ENCODE data around the gene FAIM. TPM values are rescaled to one million over a fixed set of nuclear protein-coding genes. Genes with fewer than 3 reads are reported as not detected.
"Not testable (repeated sequence)": the region's sequence is repeated elsewhere in the genome, so short reads cannot be mapped to it uniquely, and the experiment has no call there.

FAIM gene, protein sequence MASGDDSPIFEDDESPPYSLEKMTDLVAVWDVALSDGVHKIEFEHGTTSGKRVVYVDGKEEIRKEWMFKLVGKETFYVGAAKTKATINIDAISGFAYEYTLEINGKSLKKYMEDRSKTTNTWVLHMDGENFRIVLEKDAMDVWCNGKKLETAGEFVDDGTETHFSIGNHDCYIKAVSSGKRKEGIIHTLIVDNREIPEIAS
- 11.2 and 28.8 TPM in 2 replicates for total RNA-seq (2014; rRNA removed; shearing (Covaris generic); ENCODE audit: low replicate concordance)

DNA sequence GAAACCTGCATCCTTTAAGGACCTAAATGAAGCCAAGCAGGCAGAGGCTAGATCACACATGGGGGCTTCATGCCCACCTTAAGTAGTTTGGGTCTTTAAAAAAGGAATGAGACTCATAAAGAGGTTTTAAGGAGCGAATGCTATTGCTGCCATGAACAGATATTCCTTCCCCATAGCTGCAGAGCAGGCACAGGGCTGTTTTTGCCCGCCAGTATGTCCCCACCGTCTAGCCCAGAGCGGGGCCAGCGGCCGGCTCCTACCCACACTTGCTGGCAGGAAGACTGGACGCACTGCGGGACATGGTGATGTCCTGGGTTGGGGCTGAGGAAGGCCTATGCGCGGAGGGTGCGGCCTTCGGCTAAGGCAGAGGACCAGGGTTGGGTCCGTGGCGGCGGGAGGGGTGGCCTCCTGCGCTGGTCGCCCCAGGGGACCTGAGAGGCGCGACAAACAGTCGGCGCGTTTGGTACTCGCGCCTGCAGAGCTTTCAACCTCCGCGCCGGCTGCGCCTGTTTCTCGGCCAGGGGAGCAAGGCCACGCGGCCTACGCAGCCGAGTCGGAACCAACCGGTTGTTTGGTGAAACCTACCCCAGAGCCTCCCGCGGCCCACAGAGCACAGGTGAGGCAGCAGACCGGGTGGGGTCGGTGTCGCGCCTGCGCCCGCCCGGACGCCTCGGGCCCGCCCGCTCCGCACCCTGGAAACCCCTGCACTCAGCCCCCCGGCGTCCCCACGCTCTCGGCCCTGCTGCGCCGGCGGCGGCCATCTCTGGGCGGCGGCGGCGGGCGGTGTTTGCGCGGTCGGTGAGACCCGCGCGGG, at the start of gene FAIM:
TSS of gene FAIM (plus strand) at position 450 of the 814 bp plus-strand sequence. CDS start 10,956 bp downstream, outside the sequence.
- peak; percentile 80 for DNase-seq (ENCODE audit: low read depth)
- in situ Hi-C loops (cut with HindIII; ENCODE audit: low pct_unique_long_range_greater_than_20kb, low sequenced_read_pairs): no loop called here

DNA sequence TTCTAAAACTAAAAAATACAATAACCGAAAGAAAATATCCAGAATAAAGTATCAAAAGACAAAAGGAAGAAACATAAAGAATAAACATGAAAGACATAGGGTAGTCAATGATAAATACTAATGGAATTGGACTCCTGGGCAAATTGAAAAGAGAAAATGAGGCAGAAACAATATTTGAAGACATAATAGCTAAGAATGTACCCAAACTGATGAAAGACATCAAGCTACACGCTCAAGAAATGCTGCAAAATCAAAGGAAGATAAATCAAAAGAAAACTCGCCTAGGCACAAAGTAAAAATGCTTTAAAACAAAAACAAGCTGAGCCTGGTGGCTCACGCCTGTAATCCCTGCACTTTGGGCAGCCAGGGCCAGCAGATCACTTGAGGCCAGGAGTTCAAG, 49.4 kb upstream of the FAIM start:
- in situ Hi-C loops (cut with HindIII; ENCODE audit: low pct_unique_long_range_greater_than_20kb, low sequenced_read_pairs): no loop called here

DNA sequence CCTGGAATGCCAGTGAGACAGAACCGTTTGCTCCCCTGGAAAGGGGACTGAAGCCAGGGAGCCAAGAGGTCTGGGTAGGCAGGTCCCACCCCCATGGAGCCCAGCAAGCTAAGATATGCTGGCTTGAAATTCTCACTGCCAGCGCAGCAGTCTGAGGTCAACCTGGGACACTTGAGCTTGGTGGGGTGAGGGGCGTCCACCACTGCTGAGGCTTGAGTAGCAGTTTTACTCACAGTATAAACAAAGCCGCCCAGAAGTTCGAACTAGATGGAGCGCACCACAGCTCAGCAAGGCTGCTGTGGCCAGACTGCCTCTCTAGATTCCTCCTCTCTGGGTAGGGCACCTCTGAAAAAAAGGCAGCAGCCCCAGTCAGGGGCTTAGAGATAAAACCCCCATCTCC, 48.1 kb upstream of the FAIM start:
- in situ Hi-C loops (cut with HindIII; ENCODE audit: low pct_unique_long_range_greater_than_20kb, low sequenced_read_pairs): no loop called here
- DNase-seq (ENCODE audit: low read depth): no peak

More for the DNA sequence above, 49.4 kb upstream of the FAIM start:
- DNase-seq (ENCODE audit: low read depth): no peak

DNA sequence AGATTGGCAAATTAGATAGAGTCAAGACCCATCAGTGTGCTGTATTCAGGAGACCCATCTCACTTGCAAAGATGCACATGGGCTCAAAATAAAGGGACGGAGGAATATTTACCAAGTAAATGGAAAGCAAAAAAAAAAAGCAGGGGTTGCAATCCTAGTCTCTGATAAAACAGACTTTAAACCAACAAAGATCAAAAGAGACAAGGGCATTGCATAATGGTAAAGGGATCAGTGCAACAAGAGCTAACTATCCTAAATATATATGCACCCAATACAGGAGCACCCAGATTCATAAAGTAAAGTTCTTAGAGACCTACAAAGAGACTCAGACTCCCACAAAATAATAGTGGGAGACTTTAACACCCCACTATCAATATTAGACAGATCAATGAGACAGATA, 45.7 kb upstream of the FAIM start:
- DNase-seq (ENCODE audit: low read depth); in situ Hi-C loops (cut with HindIII; ENCODE audit: low pct_unique_long_range_greater_than_20kb, low sequenced_read_pairs): not testable (repeated sequence)

DNA sequence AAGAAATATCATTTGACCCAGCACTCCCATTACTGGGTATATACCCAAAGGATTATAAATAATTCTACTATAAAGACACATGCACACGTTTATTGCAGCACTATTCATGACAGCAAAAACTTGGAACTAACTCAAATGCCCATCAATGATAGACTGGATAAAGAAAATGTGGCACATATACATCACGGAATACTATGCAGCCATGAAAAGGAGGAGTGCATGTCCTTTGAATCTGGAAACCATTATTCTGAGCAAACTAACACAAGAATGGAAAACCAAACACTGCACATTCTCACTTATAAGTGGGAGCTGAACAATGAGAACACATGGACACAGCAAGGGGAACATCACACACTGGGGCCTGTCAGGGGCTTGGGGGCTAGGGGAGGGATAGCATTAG, 42.3 kb upstream of the FAIM start:
- in situ Hi-C loops (cut with HindIII; ENCODE audit: low pct_unique_long_range_greater_than_20kb, low sequenced_read_pairs): not testable (repeated sequence)

DNA sequence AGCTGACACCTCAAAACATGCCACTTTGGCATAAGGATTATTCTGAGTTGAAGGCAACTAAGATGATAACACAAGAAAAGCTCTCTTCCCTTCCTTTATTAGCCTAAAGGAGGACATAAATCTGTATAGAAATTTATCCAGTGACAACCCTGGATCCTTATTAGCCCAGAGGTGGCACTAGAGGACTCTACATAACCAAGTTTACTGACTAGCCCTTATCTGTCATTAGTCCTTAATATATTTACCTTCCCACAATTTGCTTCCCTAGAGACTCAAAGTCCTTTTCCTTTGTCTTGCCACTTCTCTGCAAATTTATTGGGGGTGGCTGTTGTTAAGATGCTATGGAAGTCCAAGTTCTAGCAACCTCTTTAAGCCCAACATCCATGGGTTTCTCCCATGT, 41.2 kb upstream of the FAIM start:
- in situ Hi-C loops (cut with HindIII; ENCODE audit: low pct_unique_long_range_greater_than_20kb, low sequenced_read_pairs): no loop called here
- peak; percentile 4 for DNase-seq (ENCODE audit: low read depth)

More for the DNA sequence above, 42.3 kb upstream of the FAIM start:
- DNase-seq (ENCODE audit: low read depth): not testable (repeated sequence)

DNA sequence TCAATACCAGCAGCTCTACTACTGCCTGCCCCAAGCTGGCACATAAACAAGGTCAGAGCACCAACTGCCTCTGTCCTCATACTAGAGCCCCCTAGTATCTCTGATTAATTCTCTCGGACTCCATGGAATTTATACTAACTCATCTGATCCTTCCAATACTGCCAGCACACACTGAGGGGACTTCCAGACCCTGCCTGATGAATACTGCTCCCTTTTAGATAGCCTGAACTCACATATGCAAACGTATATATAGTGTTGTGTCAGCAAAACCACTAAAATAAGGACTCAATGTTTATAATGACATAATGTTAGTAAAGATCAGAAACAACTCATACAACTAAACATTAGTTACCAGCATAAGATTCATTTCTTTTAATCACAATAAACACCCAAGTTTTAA, 39.5 kb upstream of the FAIM start:
- in situ Hi-C loops (cut with HindIII; ENCODE audit: low pct_unique_long_range_greater_than_20kb, low sequenced_read_pairs): no loop called here
- no peak for DNase-seq (ENCODE audit: low read depth)

DNA sequence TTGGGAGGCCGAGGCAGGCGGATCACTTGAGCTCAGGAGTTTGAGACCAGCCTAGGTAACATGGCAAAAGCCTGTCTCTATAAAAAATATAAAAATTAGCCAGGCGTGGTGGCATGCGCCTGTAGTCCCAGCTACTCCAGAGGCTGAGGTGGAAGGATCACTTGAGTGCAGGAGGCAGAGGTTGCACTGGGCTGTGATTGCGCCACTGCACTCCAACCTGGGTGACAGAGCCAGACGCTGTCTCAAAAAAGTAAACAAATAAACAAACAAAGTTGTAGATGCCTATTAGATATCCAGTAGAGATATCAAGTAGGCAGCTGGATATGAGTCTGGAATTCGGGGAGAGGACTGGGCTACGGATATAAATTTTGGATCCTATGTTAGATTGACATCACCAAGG, 38.9 kb upstream of the FAIM start:
- DNase-seq (ENCODE audit: low read depth); in situ Hi-C loops (cut with HindIII; ENCODE audit: low pct_unique_long_range_greater_than_20kb, low sequenced_read_pairs): not testable (repeated sequence)

DNA sequence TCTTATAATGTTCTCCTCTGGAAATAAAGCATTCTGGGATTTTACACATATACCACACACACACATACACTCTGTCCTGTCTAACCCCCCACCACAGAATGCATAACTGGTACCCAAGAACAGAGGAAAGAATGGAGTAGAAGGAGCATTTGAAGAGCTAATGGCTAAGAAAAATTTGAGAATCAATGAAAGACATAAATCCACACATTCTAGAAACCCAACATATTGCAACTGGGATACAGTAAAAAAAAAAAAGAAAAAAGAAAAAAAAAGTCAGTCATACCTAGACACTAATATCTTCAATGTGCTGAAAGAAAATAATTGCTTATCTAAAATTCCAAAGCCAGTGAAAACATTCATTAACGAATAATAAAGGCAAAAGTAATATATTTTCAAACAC, 35.4 kb upstream of the FAIM start:
- in situ Hi-C loops (cut with HindIII; ENCODE audit: low pct_unique_long_range_greater_than_20kb, low sequenced_read_pairs): no loop called here
- DNase-seq (ENCODE audit: low read depth): no peak

DNA sequence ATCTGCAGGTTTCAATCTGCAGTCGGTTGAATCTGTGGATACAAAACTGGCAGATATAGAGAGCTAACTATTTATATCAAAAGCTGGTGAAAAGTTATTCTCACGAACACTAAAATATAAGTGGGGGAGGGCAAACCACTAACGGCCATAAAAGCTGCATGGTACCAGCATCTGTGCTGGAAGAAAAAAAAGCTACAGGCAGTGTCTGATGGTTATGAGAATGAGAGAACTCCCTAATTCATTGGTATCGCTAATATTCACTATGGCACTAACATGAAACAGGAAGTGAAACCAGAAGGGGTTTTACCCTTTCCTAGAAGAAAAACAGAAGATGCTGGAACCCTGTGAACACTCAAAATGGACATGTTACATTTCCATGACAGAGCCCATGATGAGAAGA, 30.4 kb upstream of the FAIM start:
- DNase-seq (ENCODE audit: low read depth): no peak
- in situ Hi-C loops (cut with HindIII; ENCODE audit: low pct_unique_long_range_greater_than_20kb, low sequenced_read_pairs): no loop called here

DNA sequence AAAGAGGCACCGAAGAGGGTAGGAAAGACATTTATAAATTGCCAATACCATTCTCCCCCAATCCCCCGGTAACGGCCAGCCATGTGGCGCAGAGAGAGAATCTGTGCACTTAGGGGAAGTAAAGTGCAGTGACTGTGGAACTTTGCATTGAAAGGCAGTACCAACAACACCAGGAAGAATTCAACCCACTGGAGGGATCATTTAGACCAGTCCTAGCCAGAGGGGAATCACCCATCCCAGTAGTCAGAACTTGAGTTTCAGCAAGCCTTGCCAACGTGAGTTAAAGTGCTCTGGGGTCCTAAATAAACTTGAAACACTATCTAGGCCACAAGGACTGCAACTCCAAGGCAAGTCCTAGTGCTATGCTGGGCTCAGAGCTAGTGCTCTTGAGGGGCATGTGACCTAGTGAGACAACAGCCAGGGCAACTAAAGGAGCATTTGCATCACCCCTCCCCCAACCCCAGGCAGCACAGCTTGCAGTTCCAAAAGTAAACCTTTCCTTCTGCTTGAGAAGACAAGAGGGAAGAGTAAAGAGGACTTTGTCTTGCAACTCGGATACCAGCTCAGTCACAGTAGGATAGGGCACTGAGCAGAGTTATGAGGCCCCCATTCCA, 29.5 kb upstream of the FAIM start:
- DNase-seq (ENCODE audit: low read depth): no peak
- in situ Hi-C loops (cut with HindIII; ENCODE audit: low pct_unique_long_range_greater_than_20kb, low sequenced_read_pairs): no loop called here

DNA sequence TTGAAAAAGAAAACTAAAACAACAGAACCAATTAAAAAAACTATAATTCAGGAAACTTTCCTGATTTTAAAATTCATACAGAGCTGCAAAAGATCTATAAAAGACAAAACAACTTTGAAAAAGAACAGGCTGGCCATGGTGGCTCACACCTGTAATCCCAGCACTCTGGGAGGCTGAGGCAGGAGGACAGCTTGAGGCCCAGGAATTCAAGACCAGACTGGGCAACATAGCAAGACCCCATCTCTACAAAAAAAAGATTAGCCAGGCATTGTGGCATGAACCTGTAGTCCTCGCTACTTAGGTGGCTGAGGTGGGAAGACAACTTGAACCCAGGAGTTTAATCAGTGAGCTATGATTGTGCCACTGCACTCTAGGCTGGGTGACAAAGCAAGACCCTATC, 21.2 kb upstream of the FAIM start:
- in situ Hi-C loops (cut with HindIII; ENCODE audit: low pct_unique_long_range_greater_than_20kb, low sequenced_read_pairs): no loop called here
- DNase-seq (ENCODE audit: low read depth): no peak

DNA sequence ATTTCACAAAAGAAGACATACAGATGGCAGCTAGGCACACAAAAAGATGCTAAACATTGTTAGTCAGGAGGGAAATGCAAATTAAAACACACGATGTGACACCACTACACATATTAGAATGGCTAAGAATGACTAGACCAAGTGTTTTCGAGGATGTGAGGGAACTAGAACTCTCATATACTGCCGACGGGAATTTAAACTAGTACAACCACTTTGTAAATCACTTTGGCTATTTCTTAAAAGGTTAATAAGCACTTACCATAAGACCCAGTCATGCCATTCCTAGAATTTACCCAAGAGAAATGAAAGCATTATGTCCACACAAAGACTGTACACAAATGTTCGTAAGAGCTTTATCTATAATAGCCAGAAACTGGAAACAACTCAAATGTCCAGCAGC, 20.1 kb upstream of the FAIM start:
- in situ Hi-C loops (cut with HindIII; ENCODE audit: low pct_unique_long_range_greater_than_20kb, low sequenced_read_pairs): no loop called here
- DNase-seq (ENCODE audit: low read depth): no peak

DNA sequence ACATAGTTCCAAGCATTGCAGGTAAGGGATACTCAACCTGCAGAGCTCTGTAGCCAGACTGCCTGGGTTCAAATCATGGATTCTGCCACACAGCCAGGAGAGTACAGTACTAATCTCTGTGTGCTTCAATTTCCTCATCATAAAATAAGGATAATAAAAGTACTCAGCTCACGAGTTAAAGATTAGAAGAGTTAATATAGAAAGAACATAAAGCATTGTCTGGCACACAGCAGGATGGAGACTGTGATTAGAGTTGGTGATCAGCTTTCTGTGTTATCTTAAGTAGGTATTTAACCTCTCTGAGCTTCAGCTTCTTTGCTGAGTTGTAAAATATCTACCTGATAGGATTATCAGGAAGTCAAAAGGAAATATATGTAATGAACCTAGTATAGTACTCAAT, 17.2 kb upstream of the FAIM start:
- DNase-seq (ENCODE audit: low read depth): no peak
- in situ Hi-C loops (cut with HindIII; ENCODE audit: low pct_unique_long_range_greater_than_20kb, low sequenced_read_pairs): no loop called here

DNA sequence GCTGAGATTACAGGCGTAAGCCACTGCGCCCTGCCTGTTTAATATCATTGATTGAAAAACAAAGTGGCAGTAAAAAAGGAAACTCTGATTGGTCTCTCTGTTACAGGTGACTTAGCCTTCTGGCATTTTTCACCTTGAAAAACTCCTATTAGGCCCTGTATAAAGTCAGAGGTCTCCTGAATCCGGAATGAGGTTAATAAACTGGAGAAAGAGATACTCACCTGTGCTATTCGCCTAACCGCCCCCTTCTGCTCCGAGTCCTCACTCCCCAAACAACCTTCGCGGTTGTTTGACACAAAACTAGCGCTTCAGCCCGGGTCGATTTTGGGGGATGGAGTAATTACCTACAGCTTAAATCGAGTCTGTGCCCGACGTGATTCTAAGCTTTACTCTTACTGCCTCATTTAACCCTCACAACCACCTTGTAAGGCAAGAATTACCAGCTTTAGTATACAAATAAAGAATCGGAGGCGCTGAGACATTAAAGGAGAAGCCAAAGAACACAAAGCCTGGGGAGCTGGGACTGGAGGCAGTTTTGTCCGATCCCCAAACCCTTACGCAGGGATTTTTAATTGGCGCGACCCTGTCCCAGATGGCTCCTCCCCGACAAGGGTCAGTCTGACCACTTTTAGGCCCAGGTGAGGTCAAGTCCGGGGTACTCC, 15.0 kb upstream of the FAIM start:
- DNase-seq (ENCODE audit: low read depth): no peak
- in situ Hi-C loops (cut with HindIII; ENCODE audit: low pct_unique_long_range_greater_than_20kb, low sequenced_read_pairs): no loop called here

DNA sequence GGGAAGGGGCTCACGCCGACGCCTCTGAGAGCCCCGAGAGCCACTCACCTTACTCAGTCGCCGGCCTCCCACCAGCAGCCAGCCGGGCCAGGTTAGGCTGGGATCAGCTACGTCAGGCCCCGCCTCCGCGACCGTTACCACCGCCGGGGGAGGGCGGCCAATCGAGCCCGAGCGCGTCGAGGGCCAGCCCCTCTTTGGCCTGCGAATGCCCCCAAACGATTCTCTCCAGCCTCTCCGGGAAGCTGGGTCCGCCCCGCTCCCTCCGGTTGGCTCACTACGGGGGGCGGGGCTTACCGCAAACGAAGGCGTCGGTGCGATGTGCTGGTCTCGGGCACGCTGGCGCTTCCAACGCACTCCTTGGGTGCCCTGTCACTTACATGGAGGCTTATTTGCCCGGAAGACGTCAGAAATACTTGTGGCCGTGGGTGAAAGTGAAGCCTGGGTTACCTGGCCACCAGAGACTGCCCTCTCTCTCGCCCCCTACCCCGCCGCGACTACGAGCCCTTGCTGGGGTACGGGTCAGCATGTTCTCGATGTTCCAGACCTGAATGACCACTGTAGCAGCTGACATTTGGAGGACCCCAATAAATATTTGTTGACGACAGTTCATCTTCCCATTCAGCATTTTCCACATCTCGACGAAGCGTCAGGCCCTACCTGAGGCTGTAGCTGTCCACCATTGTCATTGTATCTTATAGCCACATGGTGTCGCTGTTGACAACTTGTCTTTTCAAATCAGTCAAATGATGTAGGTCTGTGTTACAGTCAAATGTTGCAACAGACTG, 14.2 kb upstream of the FAIM start, which contains the start of gene CEP70:
TSS of gene CEP70 (minus strand) at position 111 of the 785 bp plus-strand sequence. CDS start 21,333 bp downstream, outside the sequence.
- peak; percentile 97 for DNase-seq (ENCODE audit: low read depth)

DNA sequence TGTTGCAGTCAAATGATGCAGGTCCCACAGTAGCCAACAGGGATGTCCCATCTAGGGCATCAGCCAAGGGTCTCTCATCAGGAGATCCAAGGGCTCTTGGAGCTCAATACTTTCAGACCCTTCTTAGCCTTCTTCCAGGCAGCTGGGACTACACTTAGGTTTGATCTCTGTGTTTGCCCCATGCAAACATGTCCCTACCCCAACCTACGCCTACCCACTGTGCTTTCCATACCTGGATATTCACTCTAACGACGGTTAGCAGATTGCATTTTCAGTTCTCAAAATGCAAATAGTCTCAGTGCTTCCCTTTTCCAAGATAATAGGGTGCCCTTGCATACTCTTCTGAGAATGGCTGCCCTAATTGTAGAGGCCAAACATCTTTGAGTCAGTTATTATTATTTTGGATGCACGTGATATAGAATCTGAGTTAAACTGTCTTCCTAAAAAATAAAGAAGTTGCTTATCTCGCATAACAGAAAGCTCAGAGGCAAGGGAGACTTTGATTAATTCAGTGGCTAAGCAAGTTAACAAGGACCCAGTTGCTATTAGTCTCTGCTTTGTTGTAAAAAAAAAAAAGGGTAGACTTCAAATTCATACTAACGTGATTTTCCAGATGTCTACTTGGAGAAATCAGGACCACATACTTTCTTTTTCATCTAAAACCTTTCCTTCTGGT, 13.5 kb upstream of the FAIM start:
- DNase-seq (ENCODE audit: low read depth): no peak
- in situ Hi-C loops (cut with HindIII; ENCODE audit: low pct_unique_long_range_greater_than_20kb, low sequenced_read_pairs): no loop called here

More for the DNA sequence above, 14.2 kb upstream of the FAIM start, which contains the start of gene CEP70:
- in situ Hi-C loops (cut with HindIII; ENCODE audit: low pct_unique_long_range_greater_than_20kb, low sequenced_read_pairs): no loop called here
